HS-5 (cell line): ENCODE results near the gene TMBIM4.
A peak's percentile ranks its signal among the peaks of the same experiment; 100 is the strongest.

Experiments used
- DNase-seq: peaks from one replicate; pipeline ENCODE4 v3.0.0-alpha.2; 2012; ENCODE audit warnings: low read depth

TMBIM4 gene

GRCh38 chr12:66140731-66141130 is 29.1 kb downstream of the TMBIM4 start:
- no peak for DNase-seq

- DNase-seq = no peak
Observed at GRCh38 chr12:66139328-66139727, 30.5 kb downstream of the TMBIM4 start.

GRCh38 chr12:66137937-66138336 is 31.9 kb downstream of the TMBIM4 start:
- no peak for DNase-seq

GRCh38 chr12:66132408-66132807 is 37.4 kb downstream of the TMBIM4 start:
- DNase-seq = no peak

- DNase-seq = no peak
Observed at GRCh38 chr12:66131067-66131688, 38.6 kb downstream of the TMBIM4 start.

GRCh38 chr12:66130267-66131066 is 39.3 kb downstream of the TMBIM4 start, which contains the start of gene LLPH:
Gene LLPH, minus strand, starts transcription at chr12:66130750. Its CDS starts 1,644 bp downstream, at chr12:66129106.
- no peak for DNase-seq

GRCh38 chr12:66129934-66130266 is 39.9 kb downstream of the TMBIM4 start:
- DNase-seq = no peak

- DNase-seq = no peak
Observed at GRCh38 chr12:66127650-66128049, 42.1 kb downstream of the TMBIM4 start.

- DNase-seq = no peak
Observed at GRCh38 chr12:66120477-66120876, 49.3 kb downstream of the TMBIM4 start.

GRCh38 chr12:66119870-66120241 is 49.9 kb downstream of the TMBIM4 start:
- no peak for DNase-seq

GRCh38 chr12:66119229-66119869 is 50.4 kb downstream of the TMBIM4 start:
- DNase-seq = no peak

GRCh38 chr12:66118240-66118891 is 51.4 kb downstream of the TMBIM4 start:
- no peak for DNase-seq

GRCh38 chr12:66117242-66117641 is 52.6 kb downstream of the TMBIM4 start:
- DNase-seq = no peak

- DNase-seq = no peak
Observed at GRCh38 chr12:66115071-66115600, 54.7 kb downstream of the TMBIM4 start.

GRCh38 chr12:66113471-66113870 is 56.3 kb downstream of the TMBIM4 start:
- DNase-seq = no peak

GRCh38 chr12:66111605-66112004 is 58.2 kb downstream of the TMBIM4 start:
- no peak for DNase-seq

GRCh38 chr12:66109056-66109455 is 60.7 kb downstream of the TMBIM4 start:
- no peak for DNase-seq

GRCh38 chr12:66108386-66108785 is 61.4 kb downstream of the TMBIM4 start:
- DNase-seq = no peak

- peak; percentile 94 for DNase-seq
Observed at GRCh38 chr12:66107451-66107915, 62.3 kb downstream of the TMBIM4 start.

GRCh38 chr12:66103016-66103913 is 66.5 kb downstream of the TMBIM4 start:
- DNase-seq = no peak

GRCh38 chr12:66092559-66093269 is 77.1 kb downstream of the TMBIM4 start:
- peak; percentile 16 for DNase-seq
